K562 (cell line): ENCODE results near the gene TBC1D12. TPM values are rescaled to one million over a fixed set of nuclear protein-coding genes. Genes with fewer than 3 reads are reported as not detected.

ENCODE experiments used
- ATAC-seq: fragments of 200-7000 bp; cut with Tn5 transposase; 3 replicates; pipeline ENCODE4 v1.9.1; 2020; ENCODE audit warnings: moderate library complexity
- BruUV-seq: library from RNA; stranded (reverse); fragments of 400-500 nt; replicated peaks from 2 replicates; lab custom pipeline; 2021; lab: Mats Ljungman, UMichigan
- CTCF ChIA-PET: fragments of 300-600 bp; formaldehyde crosslinking; extraction: SDS; loops from one replicate; lab custom pipeline; 2021; ENCODE audit warnings: low intra/inter-chr PET ratio; lab: Yijun Ruan, JAX
- POLR2A ChIA-PET: fragments of 300-600, 350-650 bp; sonication (Branson Sonifier 250); formaldehyde crosslinking; extraction: SDS; loops from one replicate; lab custom pipeline; 2021; ENCODE audit warnings: antibody characterized with exemption, inconsistent platforms; lab: Yijun Ruan, JAX
- DNase-seq, 4 experiments: peaks; one replicate each; pipeline versions ENCODE4 v3.0.0 to v3.0.0-alpha.2; 2011 to 2018; ENCODE audit warnings: low spot score in 3 of 4, mixed read lengths in 3 of 4; ENCODE audit errors: extremely low read depth in 1 of 4
- FAIRE-seq: peaks from 2 replicates; lab custom pipeline; 2011; peaks lifted over from hg19 to GRCh38; lab: Jason Lieb, UNC
- H2AFZ ChIP-seq: 2 replicates; pipeline ENCODE4 v1.6.0; 2011; ENCODE audit warnings: low read depth, low read length, control low read depth, inconsistent platforms
- H3K27ac ChIP-seq: fragments of 200-600 bp; 3 replicates; pipeline ENCODE4 v1.8.0; 2011; ENCODE audit warnings: low read depth, mild to moderate bottlenecking, control low read depth, inconsistent platforms, low read length, moderate library complexity, mixed read lengths; ENCODE audit errors: extremely low read depth
- H3K27me3 ChIP-seq, 2 experiments: fragments of 300-600 bp in 1 of 2; 2 replicates in 1 of 2; 3 replicates in 1 of 2; pipeline versions ENCODE4 v1.6.0 to v1.8.0; 2011; ENCODE audit warnings: inconsistent platforms in 2 of 2, low read length in 2 of 2, mild to moderate bottlenecking in 1 of 2, mixed read lengths in 1 of 2, moderate library complexity in 1 of 2; ENCODE audit not compliant: control insufficient read depth in 2 of 2, insufficient read depth in 2 of 2
- H3K36me3 ChIP-seq: fragments of 300-600 bp; 3 replicates; pipeline ENCODE4 v1.8.0; 2011; ENCODE audit warnings: mild to moderate bottlenecking, low read length, inconsistent platforms; ENCODE audit not compliant: control insufficient read depth, insufficient read depth
- H3K4me1 ChIP-seq, 2 experiments: fragments of 200-600 bp in 1 of 2; replicated peaks in 1 of 2; 2 replicates in 1 of 2; 3 replicates in 1 of 2; pipeline versions ENCODE4 v1.5.1 to v1.8.0; 2011; ENCODE audit warnings: inconsistent platforms in 2 of 2, low read length in 2 of 2, mild to moderate bottlenecking in 1 of 2, mixed read lengths in 1 of 2, moderate library complexity in 1 of 2; ENCODE audit not compliant: control insufficient read depth in 2 of 2, insufficient read depth in 2 of 2
- H3K4me2 ChIP-seq: 2 replicates; pipeline ENCODE4 v1.6.1; 2011; ENCODE audit warnings: low read length, control low read depth, inconsistent platforms, mixed read lengths; ENCODE audit not compliant: insufficient read depth
- H3K4me3 ChIP-seq: fragments of 200-600 bp; sonication (generic), shearing (Covaris generic); 2 replicates; pipeline ENCODE4 v1.5.1; 2016; ENCODE audit warnings: control low read depth, inconsistent platforms
- H3K79me2 ChIP-seq: fragments of 200-600 bp; 3 replicates; pipeline ENCODE4 v1.8.0; 2011; ENCODE audit warnings: low read length, inconsistent platforms; ENCODE audit not compliant: control insufficient read depth, insufficient read depth
- H3K9ac ChIP-seq, 2 experiments: 2 replicates each; pipeline versions ENCODE4 v1.6.0 to v1.6.1; 2011; ENCODE audit warnings: low read depth in 2 of 2, low read length in 2 of 2, control low read depth in 1 of 2, inconsistent platforms in 1 of 2, mild to moderate bottlenecking in 1 of 2, mixed read lengths in 1 of 2; ENCODE audit not compliant: insufficient read depth in 1 of 2
- H3K9me1 ChIP-seq: one replicate; pipeline ENCODE4 v1.6.0; 2011; ENCODE audit warnings: inconsistent platforms, mild to moderate bottlenecking, low read length, moderate library complexity; ENCODE audit not compliant: control insufficient read depth, insufficient read depth
- H3K9me3 ChIP-seq: replicated peaks from 2 replicates; pipeline ENCODE4 v1.5.1; 2011; ENCODE audit warnings: low read depth, low read length, inconsistent platforms; ENCODE audit not compliant: control insufficient read depth, insufficient read depth
- H4K20me1 ChIP-seq: replicated peaks from 2 replicates; pipeline ENCODE4 v1.6.1; 2011; ENCODE audit warnings: low read length, inconsistent platforms, mixed read lengths; ENCODE audit not compliant: control insufficient read depth, insufficient read depth
- CEBPB ChIP-seq: fragments of 450-650 bp; IDR thresholded peaks from 2 replicates; pipeline ENCODE4 v1.6.1; 2016; ENCODE audit warnings: missing genetic modification characterization, missing compliant biosample characterization
- CEBPG ChIP-seq, 3 experiments: fragments of 200-800 bp in 1 of 3; sonication (Bioruptor generic) in 1 of 3; sonication (generic) in 1 of 3; formaldehyde crosslinking in 1 of 3; IDR thresholded peaks in 2 of 3; conservative IDR thresholded peaks in 1 of 3; 2 replicates each; pipeline versions ENCODE4 v1.6.1 to v1.8.0; 2016 to 2022; ENCODE audit warnings: missing compliant biosample characterization in 2 of 3, missing genetic modification characterization in 2 of 3, mild to moderate bottlenecking in 1 of 3, missing genetic modification reagents in 1 of 3
- NCOA6 ChIP-seq: fragments of 450-650 bp; IDR thresholded peaks from 2 replicates; pipeline ENCODE4 v1.6.1; 2017; ENCODE audit warnings: mild to moderate bottlenecking
- WGBS: fragments of 100-300 bp; shearing (Covaris generic); methylation state at CpG from one replicate; pipeline ENCODE4 v1.1.6; 2016; ENCODE audit warnings: low coverage, mixed read lengths; ENCODE audit not compliant: insufficient coverage; ENCODE audit errors: missing lambda C conversion rate; 5-methylcytosine and 5-hydroxymethylcytosine counted together
- in situ Hi-C: fragments of 300-500 bp; cut with MboI; formaldehyde crosslinking; loops from 4 replicates; pipeline ENCODE4 v1.15.0; 2018; ENCODE audit warnings: inconsistent platforms, mixed read lengths
- intact Hi-C: fragments of 100-400 bp; cut with micrococcal nuclease; formaldehyde crosslinking; loops from 2 replicates; pipeline ENCODE4 v1.14.2; 2022
- polyA plus RNA-seq, 8 experiments: library from polyadenylated mRNA; depleted of rRNA in 4 of 8; stranded (reverse) in 5 of 8; unstranded in 3 of 8; fragments of >200 nt; fragmentation: Nextera tagmentation in 2 of 8; fragmentation: Illumina TruSeq in 1 of 8; extraction: Ambion mirVana in 2 of 8; extraction: Trizol in 1 of 8; gene quantifications; 2 replicates each; pipeline versions ENCODE4 v1.2.1 to v1.2.3, GENCODE V29; 2011 to 2014; ENCODE audit warnings: inconsistent platforms in 1 of 8, missing spikeins in 1 of 8
- total RNA-seq, 7 experiments: library from RNA; depleted of rRNA in 6 of 7; stranded (reverse); fragments of >200 nt in 6 of 7; fragmentation: Illumina TruSeq in 2 of 7; extraction: Trizol in 2 of 7; gene quantifications; 2 replicates each; pipeline versions ENCODE4 v1.2.1 to v1.2.3, GENCODE V29; 2011 to 2021; ENCODE audit warnings: low replicate concordance in 1 of 7
- TF ChIP-seq, protein P1 (sequence below): fragments of 250-450 bp; sonication (Bioruptor Pico); IDR thresholded peaks from 2 replicates; pipeline ENCODE4 v1.5.0; 2021

TBC1D12 gene
- total and polyA plus RNA-seq, 9 of the 15 experiments (the other 6 are each of a cell fraction or from before 2014, with no cell fraction given), result 2.1 to 6.7 (median 3.9) TPM

GRCh38 chr10:94420516-94420915 is 18.2 kb downstream of the TBC1D12 start:
- Histone ChIP-seq H3K9me1 (no peaks in the 10 kb centered on the region), H3K4me3 (no peak overlapping the region), H3K27me3 (no peaks in the 10 kb centered on the region), H3K9ac (no peak overlapping the region), H3K36me3 (no peaks in the 10 kb centered on the region), H3K27ac (no peak overlapping the region), H3K4me2 (no peak overlapping the region), H3K79me2 (peaks cover 12% of the 10 kb centered on the region), H4K20me1 (no peaks in the 10 kb centered on the region), H3K9me3 (no peaks in the 10 kb centered on the region; the same call in 1 of the 2 replicates), H2AFZ (no peak overlapping the region), H3K4me1 (no peaks in the 10 kb centered on the region)
- TF ChIP-seq CEBPG (CRISPR knock-in tag; IDR thresholded peaks at IDR 0.05) (no peak), CEBPG (tag; conservative IDR thresholded peaks at IDR 0.05 in 1 of 2, IDR thresholded peaks at IDR 0.05 in 1 of 2) (peak in 1 of 2 experiments; percentile 77; a peak in 2 of 4 replicates), NCOA6 (no peak), CEBPB (peak; percentile 87)
- TF ChIP-seq, protein P1, sequence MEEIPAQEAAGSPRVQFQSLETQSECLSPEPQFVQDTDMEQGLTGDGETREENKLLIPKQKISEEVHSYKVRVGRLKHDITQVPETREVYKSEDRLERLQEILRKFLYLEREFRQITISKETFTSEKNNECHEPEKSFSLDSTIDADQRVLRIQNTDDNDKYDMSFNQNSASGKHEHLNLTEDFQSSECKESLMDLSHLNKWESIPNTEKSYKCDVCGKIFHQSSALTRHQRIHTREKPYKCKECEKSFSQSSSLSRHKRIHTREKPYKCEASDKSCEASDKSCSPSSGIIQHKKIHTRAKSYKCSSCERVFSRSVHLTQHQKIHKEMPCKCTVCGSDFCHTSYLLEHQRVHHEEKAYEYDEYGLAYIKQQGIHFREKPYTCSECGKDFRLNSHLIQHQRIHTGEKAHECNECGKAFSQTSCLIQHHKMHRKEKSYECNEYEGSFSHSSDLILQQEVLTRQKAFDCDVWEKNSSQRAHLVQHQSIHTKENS (CRISPR knock-in tag), result no peak
- in situ Hi-C loops, result no loop called here
- intact Hi-C loops, result no loop called here
- BruUV-seq, result no TSS peak
- no peak for FAIRE-seq
- DNase-seq, result no peak
- CTCF ChIA-PET, result no interaction called here
- no peak for ATAC-seq
- POLR2A ChIA-PET, result no interaction called here
- 63% methylated on average over 5 of the region's 5 CpGs for WGBS
